ENCODE results near the gene TMPRSS6. TPM values are rescaled to one million over a fixed set of nuclear protein-coding genes. Genes with fewer than 3 reads are reported as not detected.

Gene TMPRSS6
- total and polyA plus RNA-seq, 2 of the 8 experiments (the other 6 are each of a cell fraction or from before 2014, with no cell fraction given) = 0.02 TPM; not detected in 1

GRCh38 chr22:37118083-37118482 lies 8.6 kb upstream of the TMPRSS6 start (continued):
- TF ChIP-seq CHD7 (IDR thresholded peaks at IDR 0.05; ENCODE audit: insufficient replicate concordance, low read length) (no peak), ATF3 (IDR thresholded peaks at IDR 0.05; ENCODE audit: insufficient read depth, low read depth, low read length) (no peak), RNF2 (IDR thresholded peaks at IDR 0.05; ENCODE audit: borderline replicate concordance, low read depth, low read length, missing control alignments, poor library complexity, severe bottlenecking) (no peak)
